ENCODE results near the gene ATG7. TPM values are rescaled to one million over a fixed set of nuclear protein-coding genes. Genes with fewer than 3 reads are reported as not detected.

ATG7 gene
- total RNA-seq, 1 donor from 2014 or later = 62.9 TPM

- no peak for DNase-seq (ENCODE audit: low spot score)
Measured at GRCh38 chr3:11290743-11291680, 18.8 kb downstream of the ATG7 start.

- DNase-seq (ENCODE audit: low spot score) = no peak
Measured at GRCh38 chr3:11291808-11292207, 19.6 kb downstream of the ATG7 start.

- DNase-seq (ENCODE audit: low spot score) = no peak
Measured at GRCh38 chr3:11297126-11297525, 24.9 kb downstream of the ATG7 start.

GRCh38 chr3:11300970-11301369 is 28.8 kb downstream of the ATG7 start:
- no peak for DNase-seq (ENCODE audit: low spot score)

GRCh38 chr3:11302444-11302843 is 30.2 kb downstream of the ATG7 start:
- DNase-seq (ENCODE audit: low spot score) = no peak

GRCh38 chr3:11304175-11304574 is 32.0 kb downstream of the ATG7 start:
- DNase-seq (ENCODE audit: low spot score) = no peak

- DNase-seq (ENCODE audit: low spot score) = no peak
Measured at GRCh38 chr3:11305509-11305908, 33.3 kb downstream of the ATG7 start.

GRCh38 chr3:11306817-11307589 is 34.8 kb downstream of the ATG7 start:
- DNase-seq (ENCODE audit: low spot score) = no peak

GRCh38 chr3:11307830-11308432 is 35.7 kb downstream of the ATG7 start:
- DNase-seq (ENCODE audit: low spot score) = no peak

GRCh38 chr3:11310258-11310657 is 38.1 kb downstream of the ATG7 start:
- DNase-seq (ENCODE audit: low spot score) = no peak

- no peak for DNase-seq (ENCODE audit: low spot score)
Measured at GRCh38 chr3:11312166-11312565, 40.0 kb downstream of the ATG7 start.

GRCh38 chr3:11317300-11317699 is 45.1 kb downstream of the ATG7 start:
- DNase-seq (ENCODE audit: low spot score) = no peak

GRCh38 chr3:11322931-11323330 is 50.7 kb downstream of the ATG7 start:
- DNase-seq (ENCODE audit: low spot score) = no peak

GRCh38 chr3:11323813-11324212 is 51.6 kb downstream of the ATG7 start:
- no peak for DNase-seq (ENCODE audit: low spot score)

- DNase-seq (ENCODE audit: low spot score) = no peak
Measured at GRCh38 chr3:11327619-11328018, 55.4 kb downstream of the ATG7 start.

- no peak for DNase-seq (ENCODE audit: low spot score)
Measured at GRCh38 chr3:11328196-11328945, 56.2 kb downstream of the ATG7 start.

GRCh38 chr3:11329777-11330176 is 57.6 kb downstream of the ATG7 start:
- DNase-seq (ENCODE audit: low spot score) = no peak

- no peak for DNase-seq (ENCODE audit: low spot score)
Measured at GRCh38 chr3:11331101-11331500, 58.9 kb downstream of the ATG7 start.

- no peak for DNase-seq (ENCODE audit: low spot score)
Measured at GRCh38 chr3:11335056-11335608, 62.9 kb downstream of the ATG7 start.

- no peak for DNase-seq (ENCODE audit: low spot score)
Measured at GRCh38 chr3:11339541-11339940, 67.3 kb downstream of the ATG7 start.

- no peak for DNase-seq (ENCODE audit: low spot score)
Measured at GRCh38 chr3:11346416-11346815, 74.2 kb downstream of the ATG7 start.

All from ureter (tissue), 1 donor.